GM12878 (cell line): ENCODE measurements around the gene SFPQ. TPM values are rescaled to one million over a fixed set of nuclear protein-coding genes. Genes with fewer than 3 reads are reported as not detected.

ENCODE experiments used
- ATAC-seq: fragments of 200-7000 bp; cut with Tn5 transposase; 3 replicates; pipeline ENCODE4 v1.9.1; 2020; ENCODE audit warnings: mild to moderate bottlenecking, moderate library complexity
- BruUV-seq: library from RNA; stranded (reverse); fragments of 400-500 nt; replicated peaks from 2 replicates; lab custom pipeline; 2021; lab: Mats Ljungman, UMichigan
- CTCF ChIA-PET: fragments of 300-600 bp; sonication (Branson Sonifier 250); formaldehyde crosslinking; extraction: SDS; loops from one replicate; lab custom pipeline; 2021; ENCODE audit warnings: inconsistent platforms; lab: Yijun Ruan, JAX
- POLR2A ChIA-PET: fragments of 350-600 bp; formaldehyde crosslinking; extraction: SDS; loops from one replicate; lab custom pipeline; 2021; ENCODE audit warnings: inconsistent platforms; lab: Charles Lee
- RAD21 ChIA-PET: fragments of 300-600 bp; sonication (Branson Sonifier 250); formaldehyde crosslinking; loops from one replicate; lab custom pipeline; 2023; ENCODE audit warnings: antibody characterized with exemption; ENCODE audit not compliant: unreplicated experiment; lab: Charles Lee
- SMC1A ChIA-PET: fragments of 300-600 bp; sonication (Branson Sonifier 250); formaldehyde crosslinking; loops from one replicate; lab custom pipeline; 2023; ENCODE audit not compliant: unreplicated experiment, uncharacterized antibody; lab: Charles Lee
- DNase-seq: peaks from one replicate; pipeline ENCODE4 v3.0.0-alpha.2; 2011; ENCODE audit warnings: low read depth, low spot score
- FAIRE-seq: peaks from 3 replicates; lab custom pipeline; 2011; peaks lifted over from hg19 to GRCh38; lab: Jason Lieb, UNC
- H2AFZ ChIP-seq: 2 replicates; pipeline ENCODE4 v1.6.0; 2011; ENCODE audit warnings: low read depth, low read length, control low read depth; ENCODE audit not compliant: control insufficient read depth
- H3K27ac ChIP-seq: 2 replicates; pipeline ENCODE4 v1.5.1; 2011; ENCODE audit warnings: control low read depth; ENCODE audit not compliant: control insufficient read depth, insufficient read depth
- H3K27me3 ChIP-seq, 2 experiments: replicated peaks in 1 of 2; 2 replicates each; pipeline versions ENCODE4 v1.6.0 to v1.6.1; 2011; ENCODE audit warnings: low read length in 1 of 2; ENCODE audit not compliant: control insufficient read depth in 2 of 2, insufficient read depth in 2 of 2
- H3K36me3 ChIP-seq, 2 experiments: 2 replicates each; pipeline ENCODE4 v1.5.1; 2011; ENCODE audit warnings: low read length in 1 of 2; ENCODE audit not compliant: control insufficient read depth in 2 of 2, insufficient read depth in 2 of 2
- H3K4me1 ChIP-seq: 2 replicates; pipeline ENCODE4 v1.6.1; 2011; ENCODE audit warnings: mild to moderate bottlenecking, low read length, moderate library complexity, mixed read lengths; ENCODE audit not compliant: control insufficient read depth, insufficient read depth
- H3K4me2 ChIP-seq: 2 replicates; pipeline ENCODE4 v1.6.0; 2011; ENCODE audit warnings: control low read depth; ENCODE audit not compliant: control insufficient read depth, insufficient read depth
- H3K4me3 ChIP-seq: fragments of 200-600 bp; sonication (generic); 2 replicates; pipeline ENCODE4 v1.5.1; 2016
- H3K79me2 ChIP-seq: 2 replicates; pipeline ENCODE4 v1.6.0; 2011; ENCODE audit warnings: low read length; ENCODE audit not compliant: control insufficient read depth, insufficient read depth
- H3K9ac ChIP-seq: 2 replicates; pipeline ENCODE4 v1.8.0; 2011; ENCODE audit warnings: low read length, control low read depth, mixed read lengths; ENCODE audit not compliant: control insufficient read depth, insufficient read depth
- H3K9me3 ChIP-seq: replicated peaks from 3 replicates; pipeline ENCODE4 v1.5.1; 2011; ENCODE audit warnings: mild to moderate bottlenecking, low read length; ENCODE audit not compliant: control insufficient read depth, insufficient read depth
- H4K20me1 ChIP-seq: 2 replicates; pipeline ENCODE4 v1.6.0; 2011; ENCODE audit not compliant: control insufficient read depth, insufficient read depth
- POLR2A ChIP-seq: IDR thresholded peaks from 2 replicates; pipeline ENCODE4 v1.6.1; 2011; ENCODE audit warnings: low read depth, mild to moderate bottlenecking, low read length
- POLR2AphosphoS5 ChIP-seq: IDR thresholded peaks from 2 replicates; pipeline ENCODE4 v1.6.1; 2011; ENCODE audit warnings: mild to moderate bottlenecking, low read length, inconsistent platforms
- WGBS: methylation state at CpG from one replicate; pipeline ENCODE4 v1.1.6; 2016; ENCODE audit warnings: low lambda C conversion rate; ENCODE audit not compliant: insufficient replicate concordance, insufficient coverage; ENCODE audit errors: missing lambda C conversion rate; 5-methylcytosine and 5-hydroxymethylcytosine counted together
- in situ Hi-C: fragments of 300-500 bp; cut with MboI; formaldehyde crosslinking; loops from 9 replicates; pipeline ENCODE4 v1.14.3; 2018; ENCODE audit warnings: mixed read lengths
- intact Hi-C: fragments of 100-400 bp; cut with micrococcal nuclease; formaldehyde crosslinking; loops from one replicate; pipeline ENCODE4 v1.14.2; 2022; ENCODE audit not compliant: unreplicated experiment
- polyA plus RNA-seq, 11 experiments: library from polyadenylated mRNA; depleted of rRNA in 4 of 11; unstranded in 6 of 11; stranded (reverse) in 5 of 11; fragments of >200 nt; fragmentation: Nextera tagmentation in 4 of 11; fragmentation: Illumina TruSeq in 1 of 11; extraction: Ambion mirVana in 4 of 11; extraction: Trizol in 1 of 11; gene quantifications; 1 replicate in 1 of 11; 2 replicates in 10 of 11; pipeline versions ENCODE4 v1.2.1 to v1.2.3, GENCODE V29; 2011 to 2016; ENCODE audit warnings: inconsistent platforms in 2 of 11, missing spikeins in 2 of 11, low read depth in 1 of 11
- total RNA-seq, 4 experiments: library from RNA; depleted of rRNA in 3 of 4; stranded (reverse); fragments of >200 nt in 3 of 4; fragmentation: Illumina TruSeq in 1 of 4; extraction: Trizol in 1 of 4; gene quantifications; 2 replicates each; pipeline versions ENCODE4 v1.2.1 to v1.2.3, GENCODE V29; 2013 to 2021
- TF ChIP-seq, protein P1 (sequence below): IDR thresholded peaks from 2 replicates; pipeline ENCODE4 v1.6.1; 2012; ENCODE audit warnings: improper control_type of control experiment, low read depth, low read length; ENCODE audit not compliant: insufficient replicate concordance

The SFPQ gene
- total and polyA plus RNA-seq, 10 of the 15 experiments (the other 5 are each of a cell fraction or from before 2014, with no cell fraction given) = 78.5 to 559 (median 199) TPM

- ChIA-PET SMC1A (interaction anchor here (1.4 kb wide), 1 partner anchor 11 kb away, joined by 3 read pairs; no protein-coding TSS in a partner anchor), RAD21 (no interaction called here), CTCF (interaction anchor here (0.6 kb wide), 1 partner anchor 272 kb away, joined by 3 read pairs; no protein-coding TSS in a partner anchor), POLR2A (interaction anchor here (0.6 to 1.0 kb wide), 2 partner anchors 10 to 100 kb away, joined by 3 to 4 read pairs; no protein-coding TSS in a partner anchor)
- Histone ChIP-seq H3K9me3 (no peaks in the 10 kb centered on the region), H3K36me3 (peaks cover 13 to 63% of the 10 kb centered on the region in 2 experiments), H3K27ac (no peak overlapping the region), H3K4me2 (no peak overlapping the region), H3K79me2 (peaks cover 34% of the 10 kb centered on the region), H3K9ac (no peak overlapping the region), H3K4me1 (peaks cover 3% of the 10 kb centered on the region; the same call in 1 of the 2 replicates), H3K27me3 (no peaks in the 10 kb centered on the region), H2AFZ (no peak overlapping the region), H4K20me1 (peaks cover 11% of the 10 kb centered on the region; the same call in 1 of the 2 replicates), H3K4me3 (no peak overlapping the region)
- 47% methylated on average over 2 of the region's 2 CpGs for WGBS
- BruUV-seq = no TSS peak
- no peak for FAIRE-seq
- DNase-seq = no peak
- in situ Hi-C loops = no loop called here
- intact Hi-C loops = no loop called here
- 0 out of 2 replicates have a peak, but pooled peaks have one; percentile 14 for TF ChIP-seq POLR2AphosphoS5
- TF ChIP-seq POLR2A = 0 out of 2 replicates have a peak, but pooled peaks have one; percentile 41
- TF ChIP-seq, protein P1, sequence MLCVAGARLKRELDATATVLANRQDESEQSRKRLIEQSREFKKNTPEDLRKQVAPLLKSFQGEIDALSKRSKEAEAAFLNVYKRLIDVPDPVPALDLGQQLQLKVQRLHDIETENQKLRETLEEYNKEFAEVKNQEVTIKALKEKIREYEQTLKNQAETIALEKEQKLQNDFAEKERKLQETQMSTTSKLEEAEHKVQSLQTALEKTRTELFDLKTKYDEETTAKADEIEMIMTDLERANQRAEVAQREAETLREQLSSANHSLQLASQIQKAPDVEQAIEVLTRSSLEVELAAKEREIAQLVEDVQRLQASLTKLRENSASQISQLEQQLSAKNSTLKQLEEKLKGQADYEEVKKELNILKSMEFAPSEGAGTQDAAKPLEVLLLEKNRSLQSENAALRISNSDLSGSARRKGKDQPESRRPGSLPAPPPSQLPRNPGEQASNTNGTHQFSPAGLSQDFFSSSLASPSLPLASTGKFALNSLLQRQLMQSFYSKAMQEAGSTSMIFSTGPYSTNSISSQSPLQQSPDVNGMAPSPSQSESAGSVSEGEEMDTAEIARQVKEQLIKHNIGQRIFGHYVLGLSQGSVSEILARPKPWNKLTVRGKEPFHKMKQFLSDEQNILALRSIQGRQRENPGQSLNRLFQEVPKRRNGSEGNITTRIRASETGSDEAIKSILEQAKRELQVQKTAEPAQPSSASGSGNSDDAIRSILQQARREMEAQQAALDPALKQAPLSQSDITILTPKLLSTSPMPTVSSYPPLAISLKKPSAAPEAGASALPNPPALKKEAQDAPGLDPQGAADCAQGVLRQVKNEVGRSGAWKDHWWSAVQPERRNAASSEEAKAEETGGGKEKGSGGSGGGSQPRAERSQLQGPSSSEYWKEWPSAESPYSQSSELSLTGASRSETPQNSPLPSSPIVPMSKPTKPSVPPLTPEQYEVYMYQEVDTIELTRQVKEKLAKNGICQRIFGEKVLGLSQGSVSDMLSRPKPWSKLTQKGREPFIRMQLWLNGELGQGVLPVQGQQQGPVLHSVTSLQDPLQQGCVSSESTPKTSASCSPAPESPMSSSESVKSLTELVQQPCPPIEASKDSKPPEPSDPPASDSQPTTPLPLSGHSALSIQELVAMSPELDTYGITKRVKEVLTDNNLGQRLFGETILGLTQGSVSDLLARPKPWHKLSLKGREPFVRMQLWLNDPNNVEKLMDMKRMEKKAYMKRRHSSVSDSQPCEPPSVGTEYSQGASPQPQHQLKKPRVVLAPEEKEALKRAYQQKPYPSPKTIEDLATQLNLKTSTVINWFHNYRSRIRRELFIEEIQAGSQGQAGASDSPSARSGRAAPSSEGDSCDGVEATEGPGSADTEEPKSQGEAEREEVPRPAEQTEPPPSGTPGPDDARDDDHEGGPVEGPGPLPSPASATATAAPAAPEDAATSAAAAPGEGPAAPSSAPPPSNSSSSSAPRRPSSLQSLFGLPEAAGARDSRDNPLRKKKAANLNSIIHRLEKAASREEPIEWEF = no peak
- ATAC-seq = no peak
These were observed 14.0 kb downstream of the SFPQ start for GRCh38 chr1:35178874-35179380.
